Vagina (tissue), 2 donors: ENCODE data around the gene PSPH. TPM values are rescaled to one million over a fixed set of nuclear protein-coding genes. Genes with fewer than 3 reads are reported as not detected.
"Not testable (repeated sequence)": the region's sequence is repeated elsewhere in the genome, so short reads cannot be mapped to it uniquely, and the experiment has no call there.

Experiments
- DNase-seq, 2 donors: peaks; one replicate each; pipeline ENCODE4 v3.0.0-alpha.2; 2017; ENCODE audit errors: extremely low spot score in 2 of 2
- H3K27ac ChIP-seq: fragments of 200-600 bp; sonication (generic); one replicate; pipeline ENCODE4 v1.5.1; 2019
- H3K27me3 ChIP-seq: fragments of 200-600 bp; sonication (generic); one replicate; pipeline ENCODE4 v1.5.1; 2019
- H3K36me3 ChIP-seq, 2 donors: fragments of 200-600 bp; sonication (generic); one replicate each; pipeline ENCODE4 v1.5.1; 2017 to 2019
- H3K4me1 ChIP-seq: fragments of 200-600 bp; sonication (generic); one replicate; pipeline ENCODE4 v1.5.1; 2019
- H3K4me3 ChIP-seq, 2 donors: fragments of 200-600 bp; sonication (generic); 1 replicate in 1 of 2; 2 replicates in 1 of 2; pipeline ENCODE4 v1.5.1; 2016 to 2019
- H3K9me3 ChIP-seq: fragments of 200-600 bp; sonication (generic); one replicate; pipeline ENCODE4 v1.5.1; 2019
- CTCF ChIP-seq, 3 experiments: fragments of 450-650 bp in 2 of 3; fragments of 200-600 bp in 1 of 3; sonication (generic) in 1 of 3; IDR thresholded peaks; one replicate each; pipeline ENCODE4 v1.5.1; 2017 to 2019; ENCODE audit warnings: antibody characterized with exemption in 3 of 3, mild to moderate bottlenecking in 2 of 3, moderate library complexity in 2 of 3
- POLR2A ChIP-seq, 2 donors: fragments of 450-650 bp; IDR thresholded peaks; one replicate each; pipeline ENCODE4 v1.6.1; 2017; ENCODE audit warnings: antibody characterized with exemption in 2 of 2, mild to moderate bottlenecking in 2 of 2, moderate library complexity in 2 of 2
- POLR2AphosphoS5 ChIP-seq, 2 donors: sonication (generic); formaldehyde crosslinking; IDR thresholded peaks; one replicate each; pipeline ENCODE4 v1.9.0; 2017; ENCODE audit warnings: antibody characterized with exemption in 2 of 2, mild to moderate bottlenecking in 2 of 2, low read depth in 1 of 2; ENCODE audit not compliant: insufficient read depth in 1 of 2
- intact Hi-C: fragments of 100-400 bp; cut with DNase I; formaldehyde crosslinking; loops from one replicate; pipeline ENCODE4 v1.15.1; 2023
- total RNA-seq: library from RNA; depleted of rRNA; stranded (reverse); fragments of >200 nt; gene quantifications from one replicate; pipeline ENCODE4 v1.2.3, GENCODE V29; 2016

PSPH gene
- total RNA-seq = 13.3 TPM

DNA sequence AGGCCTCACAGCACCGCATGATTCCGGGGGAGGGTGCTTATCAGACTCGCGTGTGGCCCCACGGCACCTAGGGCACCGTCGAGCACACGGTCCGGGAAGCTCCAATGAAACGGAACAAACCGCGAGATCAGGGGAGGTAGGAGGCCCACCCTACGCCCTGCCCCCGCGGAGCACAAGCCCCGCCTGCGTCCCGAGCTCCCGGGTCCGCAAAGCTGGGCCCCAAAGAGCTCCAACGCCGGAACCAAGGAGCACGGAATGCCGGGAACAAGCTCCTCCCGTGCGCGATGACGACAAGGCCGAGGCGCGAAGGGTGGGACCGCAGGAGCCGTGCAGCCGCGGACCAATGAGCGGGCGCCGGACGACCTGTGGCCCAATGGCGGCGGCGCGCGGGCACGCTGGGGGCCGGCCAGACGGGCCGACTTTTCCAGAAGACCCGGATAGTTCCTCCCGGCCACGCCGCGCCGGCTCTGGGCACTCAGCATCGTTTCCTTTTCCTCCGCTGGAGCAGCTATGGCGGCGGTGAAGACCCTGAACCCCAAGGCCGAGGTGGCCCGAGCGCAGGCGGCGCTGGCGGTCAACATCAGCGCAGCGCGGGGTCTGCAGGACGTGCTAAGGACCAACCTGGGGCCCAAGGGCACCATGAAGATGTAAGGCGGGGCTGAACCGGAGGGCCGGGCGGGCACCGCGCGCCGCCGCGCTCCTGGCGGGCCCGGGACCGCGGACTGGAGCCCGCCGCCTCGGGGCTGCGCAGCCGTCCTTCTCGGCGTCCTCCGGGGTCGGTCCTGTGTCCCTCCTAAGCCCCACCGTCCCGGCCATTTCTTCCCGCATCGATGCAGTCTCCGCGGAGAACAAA is at the start of gene PSPH, which contains the start of gene CCT6A:
TSS of gene PSPH (minus strand) at position 106 of the 853 bp plus-strand sequence. CDS start 30,232 bp downstream, outside the sequence.
TSS of gene CCT6A (plus strand) at position 427 of the 853 bp plus-strand sequence. CDS start at position 511, 84 bp downstream.
- Histone ChIP-seq H3K27me3 (no peaks in the 10 kb centered on the region), H3K9me3 (no peaks in the 10 kb centered on the region), H3K4me3 (peak within 1 kb of the TSS; percentile 59 to 89), H3K36me3 (peaks cover 0 to 26% of the 10 kb centered on the region in 2 donors), H3K4me1 (peaks cover 46% of the 10 kb centered on the region), H3K27ac (peak within 1 kb of the TSS; percentile 90)
- DNase-seq = peak in 1 of 2 donors; percentile 99
- peak in 1 of 2 donors; percentile 49 for TF ChIP-seq POLR2A (IDR thresholded peaks at IDR 0.05)
- peak; percentile 89 to 95 for TF ChIP-seq POLR2AphosphoS5 (IDR thresholded peaks at IDR 0.05; ENCODE audit: insufficient read depth in 1 of 2, low read depth in 1 of 2)
- TF ChIP-seq CTCF (IDR thresholded peaks at IDR 0.05) = peak in 1 of 3 experiments; percentile 16
- intact Hi-C loops = loop anchor here (5.0 kb wide), 1 partner anchor 684 kb away; the partner anchor contains the start of gene LANCL2

DNA sequence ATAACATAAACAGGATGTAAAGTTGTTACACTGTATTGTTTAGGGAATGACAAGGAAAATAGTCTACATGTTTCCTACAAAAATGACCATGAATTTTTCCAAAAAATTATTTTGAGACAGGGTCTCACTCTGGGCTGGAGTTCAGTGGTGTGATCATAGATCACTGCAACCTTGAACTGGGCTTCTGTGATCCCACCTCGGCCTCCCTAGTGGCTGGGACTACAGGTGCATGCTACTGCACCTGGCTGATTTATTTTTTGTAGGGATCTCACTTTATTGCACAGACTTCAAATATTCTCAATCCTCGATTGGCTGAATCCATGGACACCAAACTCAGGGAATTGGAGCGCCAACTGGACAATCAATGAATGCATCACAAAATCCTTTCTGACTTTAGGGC is 48.4 kb upstream of the PSPH start:
- Histone ChIP-seq H3K4me1 (peaks cover 7% of the 10 kb centered on the region), H3K36me3 (peaks cover 5 to 49% of the 10 kb centered on the region in 2 donors), H3K27ac (no peak overlapping the region), H3K4me3 (no peak overlapping the region), H3K9me3 (no peaks in the 10 kb centered on the region), H3K27me3 (no peaks in the 10 kb centered on the region)
- no peak for TF ChIP-seq POLR2AphosphoS5 (IDR thresholded peaks at IDR 0.05; ENCODE audit: insufficient read depth in 1 of 2, low read depth in 1 of 2)
- no peak for TF ChIP-seq POLR2A (IDR thresholded peaks at IDR 0.05)
- no peak for TF ChIP-seq CTCF (IDR thresholded peaks at IDR 0.05)
- intact Hi-C loops = no loop called here
- no peak for DNase-seq

DNA sequence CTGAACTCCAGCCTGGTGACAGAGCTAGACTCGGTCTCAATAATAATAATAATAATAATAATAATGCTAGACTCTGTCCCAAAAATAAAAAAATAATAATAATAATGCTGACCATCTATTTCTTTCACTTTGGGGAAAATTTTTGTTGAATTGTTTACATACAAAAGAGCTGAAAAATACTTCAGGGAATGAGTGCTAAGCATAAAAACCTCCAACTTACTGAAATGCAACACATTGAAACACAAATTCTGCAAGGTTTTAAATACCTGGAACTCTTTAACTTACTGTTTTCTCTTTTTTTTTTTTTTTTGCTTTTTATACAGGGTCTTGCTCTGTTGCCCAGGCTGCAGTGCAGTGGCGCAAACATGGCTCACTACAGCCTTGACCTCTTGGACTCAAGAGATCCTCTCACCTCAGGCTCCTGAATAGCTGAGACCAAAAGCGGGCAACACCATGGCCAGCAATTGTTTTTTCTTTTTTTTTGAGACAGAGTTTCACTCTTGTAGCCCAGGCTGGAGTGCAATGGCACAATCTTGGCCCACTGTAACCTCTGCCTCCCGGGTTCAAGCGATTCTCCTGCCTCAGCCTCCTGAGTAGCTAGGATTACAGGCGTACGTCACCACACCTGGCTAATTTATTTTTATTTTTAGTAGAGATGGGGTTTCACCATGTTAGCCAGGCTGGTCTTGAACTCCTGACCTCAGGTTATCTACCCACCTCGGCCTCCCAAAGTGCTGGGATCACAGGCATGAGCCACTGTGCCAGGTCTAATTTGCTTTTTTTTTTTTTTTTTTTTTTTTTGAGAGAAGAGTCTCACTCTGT is 47.2 kb upstream of the PSPH start:
- H3K9me3 ChIP-seq, H3K4me1 ChIP-seq, H3K27me3 ChIP-seq, H3K27ac ChIP-seq, intact Hi-C loops, DNase-seq, H3K4me3 ChIP-seq: not testable (repeated sequence)
- H3K36me3 ChIP-seq = peaks cover 5 to 41% of the 10 kb centered on the region in 2 donors

- H3K36me3 ChIP-seq = peaks cover 4 to 34% of the 10 kb centered on the region in 2 donors
- H3K27me3 ChIP-seq = no peaks in the 10 kb centered on the region
- H3K9me3 ChIP-seq = no peaks in the 10 kb centered on the region
- no peak for DNase-seq
- intact Hi-C loops = no loop called here
- no peak overlapping the region for H3K27ac ChIP-seq
- H3K4me3 ChIP-seq = no peak overlapping the region
- H3K4me1 ChIP-seq = peaks cover 10% of the 10 kb centered on the region
- TF ChIP-seq POLR2AphosphoS5 (IDR thresholded peaks at IDR 0.05; ENCODE audit: insufficient read depth in 1 of 2, low read depth in 1 of 2) = no peak
- TF ChIP-seq POLR2A (IDR thresholded peaks at IDR 0.05) = no peak
- no peak for TF ChIP-seq CTCF (IDR thresholded peaks at IDR 0.05)
Measured at GRCh38 chr7:56097700-56098099, 46.5 kb upstream of the PSPH start.

GRCh38 chr7:56092789-56093531 is 41.7 kb upstream of the PSPH start, which contains the start of gene PHKG1:
PHKG1 (minus strand) TSS chr7:56092952; CDS start chr7:56088941, 4,011 bp downstream.
- TF ChIP-seq POLR2AphosphoS5 (IDR thresholded peaks at IDR 0.05; ENCODE audit: insufficient read depth in 1 of 2, low read depth in 1 of 2) (peak; percentile 13 to 55), CTCF (IDR thresholded peaks at IDR 0.05) (no peak)
- Histone ChIP-seq H3K27ac (peak within 1 kb of the TSS; percentile 42), H3K36me3 (no peaks in the 10 kb centered on the region), H3K4me1 (peaks cover 24% of the 10 kb centered on the region), H3K4me3 (peak within 1 kb of the TSS in 1 of 2 donors; percentile 27), H3K27me3 (no peaks in the 10 kb centered on the region), H3K9me3 (no peaks in the 10 kb centered on the region)
- DNase-seq = no peak
- intact Hi-C loops = no loop called here

DNA sequence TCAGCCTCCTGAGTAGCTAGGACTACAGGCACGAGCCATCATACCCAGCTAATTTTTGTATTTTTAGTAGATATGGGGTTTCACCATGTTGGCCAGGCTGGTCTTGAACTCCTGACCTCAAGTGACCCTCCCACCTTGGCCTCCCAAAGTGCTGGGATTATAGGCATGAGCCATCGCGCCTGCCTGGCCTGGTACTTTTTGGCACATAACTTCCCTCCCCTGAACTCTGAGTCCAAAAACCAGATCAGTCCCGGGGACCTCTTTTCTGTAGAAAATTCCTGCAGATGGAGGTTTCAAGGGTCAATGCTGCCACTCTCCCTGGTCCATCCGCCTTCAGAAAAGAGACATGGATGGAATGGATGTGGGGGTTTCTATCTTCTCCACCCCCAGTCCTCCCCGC is 41.1 kb upstream of the PSPH start:
- H3K9me3 ChIP-seq, H3K36me3 ChIP-seq, DNase-seq, intact Hi-C loops, H3K27me3 ChIP-seq: not testable (repeated sequence)
- Histone ChIP-seq H3K4me3 (peak overlapping the region in 1 of 2 donors; percentile 27), H3K27ac (peak overlapping the region; percentile 42), H3K4me1 (peaks cover 24% of the 10 kb centered on the region)
